Kidney capillary endothelial cell (primary cell): ENCODE results near the gene GRM3.

Source experiments
- DNase-seq: peaks from one replicate; pipeline ENCODE4 v3.0.0-alpha.2; 2018; ENCODE audit warnings: low spot score

The GRM3 gene

DNA sequence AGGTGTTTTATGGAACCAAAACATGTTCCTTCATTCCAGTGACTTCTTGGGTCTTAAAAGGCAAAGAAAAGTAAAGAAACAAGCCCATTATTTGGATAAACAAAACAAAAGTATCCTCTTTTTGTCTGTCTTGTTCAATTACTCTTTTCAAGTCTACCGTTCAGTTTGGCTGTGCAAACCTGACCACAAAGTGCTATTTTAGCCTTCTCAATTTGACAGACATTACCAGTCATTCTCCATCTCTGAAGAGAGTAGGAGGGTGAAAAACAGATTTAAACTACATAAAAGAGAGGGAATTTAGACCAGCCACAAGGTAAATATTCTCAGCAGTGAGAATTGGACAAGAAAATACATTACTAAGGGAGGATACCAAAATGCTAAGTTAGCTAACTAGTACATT lies 145.2 kb downstream of the GRM3 start:
- no peak for DNase-seq

DNA sequence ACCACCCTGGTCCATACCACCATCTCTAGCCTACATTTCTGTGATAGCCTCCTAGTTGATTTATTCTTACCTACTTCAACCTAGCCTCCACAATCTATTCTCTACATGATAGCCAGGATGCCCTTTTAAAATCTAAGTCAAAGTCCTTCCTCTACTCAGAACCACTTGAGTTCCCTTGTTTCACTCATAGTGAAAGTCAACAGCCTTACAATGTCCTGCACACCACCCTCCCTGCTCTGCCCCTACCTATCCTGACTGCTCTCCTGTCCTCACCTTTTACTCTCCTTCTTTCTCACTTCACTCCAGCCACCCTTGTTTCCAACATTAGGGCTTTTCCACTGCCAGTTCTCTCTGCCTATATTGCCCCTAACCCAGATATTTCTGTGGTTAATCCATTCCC lies 146.7 kb downstream of the GRM3 start:
- DNase-seq: no peak

DNA sequence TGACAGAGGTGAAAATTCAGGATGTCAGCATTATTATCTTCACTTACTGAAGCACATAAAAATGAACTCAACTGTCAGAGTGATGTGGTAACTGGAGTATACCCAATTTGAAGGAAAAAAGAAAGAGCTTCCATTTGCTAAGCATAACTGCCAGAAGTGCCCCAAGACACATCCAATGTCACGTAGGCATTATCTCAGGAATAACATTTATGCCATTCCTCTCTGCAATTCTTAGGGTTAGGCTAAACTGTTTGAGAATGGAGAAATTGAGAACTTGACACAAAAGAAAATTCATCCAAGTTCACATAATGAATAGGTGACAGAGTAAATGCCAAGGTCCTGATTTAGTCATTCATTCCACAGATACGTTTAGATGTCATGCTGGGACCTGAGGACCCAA lies 148.6 kb downstream of the GRM3 start:
- no peak for DNase-seq

GRCh38 chr7:86793136-86793535 lies 149.4 kb downstream of the GRM3 start:
- no peak for DNase-seq

GRCh38 chr7:86814661-86815379 lies 171.1 kb downstream of the GRM3 start:
- peak; percentile 1 for DNase-seq

DNA sequence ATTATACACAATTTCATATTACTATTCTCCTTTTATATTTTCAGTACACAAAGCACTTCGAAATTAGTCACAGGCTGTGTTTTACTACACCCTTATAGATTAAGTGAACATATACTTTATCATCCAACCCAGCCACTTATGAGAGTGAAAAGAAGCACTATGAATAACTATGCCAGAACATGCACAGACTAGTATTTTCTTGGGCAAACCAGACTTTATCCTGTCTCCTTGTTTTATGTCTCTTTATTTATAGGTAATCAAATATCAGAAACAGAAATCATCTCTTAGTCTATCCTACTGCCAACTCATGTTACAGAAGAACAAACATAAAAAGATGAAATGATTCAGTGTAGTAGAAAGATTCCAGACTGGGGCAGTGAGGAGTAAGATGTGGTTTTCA lies 171.8 kb downstream of the GRM3 start:
- no peak for DNase-seq

- DNase-seq: no peak
Observed at GRCh38 chr7:86818903-86819302, 175.2 kb downstream of the GRM3 start.

GRCh38 chr7:86823769-86824168 lies 180.1 kb downstream of the GRM3 start:
- DNase-seq: no peak

DNA sequence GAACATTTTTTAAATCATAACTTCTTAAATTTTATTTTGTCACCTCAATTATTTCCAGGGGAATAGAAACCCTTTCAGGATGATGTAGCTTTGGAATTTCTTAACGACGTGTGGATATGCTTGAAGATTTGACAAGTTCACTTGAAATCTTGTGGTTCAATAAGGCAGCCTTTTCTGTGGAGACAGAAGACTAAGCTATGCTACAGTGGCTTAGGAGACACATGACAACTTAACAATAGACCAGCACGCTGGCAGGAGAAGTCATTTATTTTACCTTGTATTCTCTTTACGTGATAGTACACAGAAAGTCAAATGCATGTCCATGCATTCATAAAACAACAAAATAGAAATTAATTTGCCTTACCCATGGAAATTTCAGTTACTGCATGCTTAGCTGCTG lies 181.6 kb downstream of the GRM3 start:
- no peak for DNase-seq

DNA sequence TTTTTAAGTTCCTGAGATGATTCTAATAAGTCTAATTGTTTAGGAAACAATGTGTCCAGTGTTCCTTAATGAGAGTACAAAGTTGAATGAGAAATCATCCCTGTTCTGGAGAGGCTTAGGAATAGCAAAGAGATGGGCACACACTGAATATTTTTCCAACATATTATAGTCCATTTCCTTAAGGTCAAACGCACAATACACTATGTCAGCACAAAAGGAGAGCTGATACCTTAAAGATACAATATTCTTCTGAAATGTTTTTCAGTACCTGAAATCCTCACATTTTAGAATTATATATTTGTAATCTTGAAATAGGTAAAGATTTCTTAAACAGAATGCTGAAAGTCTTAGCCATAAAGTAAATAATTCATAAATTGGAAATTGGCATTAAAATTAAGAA lies 183.2 kb downstream of the GRM3 start:
- no peak for DNase-seq

- no peak for DNase-seq
Observed at GRCh38 chr7:86833360-86833759, 189.7 kb downstream of the GRM3 start.

DNA sequence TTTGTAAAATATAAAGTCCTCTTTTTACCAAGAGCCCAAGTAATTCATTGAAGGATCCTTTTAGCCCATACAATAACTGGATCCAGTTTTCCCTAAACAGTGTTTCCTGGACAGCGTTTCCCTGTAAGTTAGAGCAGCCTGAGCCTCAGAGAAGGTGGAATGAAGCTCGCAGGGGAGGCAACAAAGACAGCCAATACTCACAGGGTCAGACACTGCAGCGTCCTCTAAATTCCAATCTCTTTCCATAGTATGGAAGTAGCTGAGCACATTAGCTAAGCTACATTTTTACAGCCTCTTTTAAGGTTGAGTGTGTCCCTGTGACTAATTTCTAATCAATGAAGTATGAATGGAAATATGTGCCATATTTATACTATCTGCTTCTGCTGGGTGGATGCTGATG lies 193.5 kb downstream of the GRM3 start:
- no peak for DNase-seq

DNA sequence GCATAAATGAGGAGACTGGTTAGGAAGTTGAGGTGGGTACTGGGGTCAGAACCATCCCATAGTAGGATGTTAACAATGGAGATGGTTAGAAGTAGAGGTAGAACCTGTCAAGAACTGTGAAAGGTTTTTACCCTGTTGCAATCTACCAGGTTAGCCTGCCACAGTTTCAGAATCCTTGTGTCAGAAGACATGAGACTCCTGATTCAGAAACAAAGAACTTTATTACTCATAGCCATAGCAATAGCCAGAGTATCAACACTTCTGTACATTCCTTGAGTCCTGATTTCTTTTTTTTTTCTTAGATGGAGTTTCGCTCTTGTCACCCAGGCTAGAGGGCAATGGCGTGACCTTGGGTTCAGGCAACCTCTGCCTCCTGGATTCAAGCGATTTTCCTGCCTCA lies 200.9 kb downstream of the GRM3 start:
- DNase-seq: no peak

GRCh38 chr7:86846494-86847190 lies 202.9 kb downstream of the GRM3 start:
- no peak for DNase-seq

- DNase-seq: no peak
Observed at GRCh38 chr7:86848226-86848625, 204.5 kb downstream of the GRM3 start.

DNA sequence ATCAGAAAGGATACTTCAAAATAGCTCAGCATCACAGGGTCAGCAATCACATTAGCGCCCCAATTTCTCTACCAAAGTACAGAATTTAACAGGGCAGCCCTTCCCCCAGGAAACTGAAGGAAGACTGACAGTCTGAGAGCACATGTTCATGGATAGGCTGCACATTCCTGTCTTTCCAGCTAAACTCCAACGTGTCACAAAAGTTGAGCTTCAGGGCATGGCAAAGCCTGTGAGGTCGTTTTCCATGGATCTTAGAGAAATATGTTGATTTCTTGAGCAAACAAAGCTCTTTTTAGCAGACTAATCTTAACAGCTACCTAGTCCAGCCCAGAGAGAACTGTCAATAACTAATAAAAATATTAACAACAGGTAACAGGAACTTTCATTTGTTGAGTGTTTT lies 207.9 kb downstream of the GRM3 start:
- no peak for DNase-seq

- DNase-seq: no peak
Observed at GRCh38 chr7:86863452-86863851, 219.7 kb downstream of the GRM3 start.

DNA sequence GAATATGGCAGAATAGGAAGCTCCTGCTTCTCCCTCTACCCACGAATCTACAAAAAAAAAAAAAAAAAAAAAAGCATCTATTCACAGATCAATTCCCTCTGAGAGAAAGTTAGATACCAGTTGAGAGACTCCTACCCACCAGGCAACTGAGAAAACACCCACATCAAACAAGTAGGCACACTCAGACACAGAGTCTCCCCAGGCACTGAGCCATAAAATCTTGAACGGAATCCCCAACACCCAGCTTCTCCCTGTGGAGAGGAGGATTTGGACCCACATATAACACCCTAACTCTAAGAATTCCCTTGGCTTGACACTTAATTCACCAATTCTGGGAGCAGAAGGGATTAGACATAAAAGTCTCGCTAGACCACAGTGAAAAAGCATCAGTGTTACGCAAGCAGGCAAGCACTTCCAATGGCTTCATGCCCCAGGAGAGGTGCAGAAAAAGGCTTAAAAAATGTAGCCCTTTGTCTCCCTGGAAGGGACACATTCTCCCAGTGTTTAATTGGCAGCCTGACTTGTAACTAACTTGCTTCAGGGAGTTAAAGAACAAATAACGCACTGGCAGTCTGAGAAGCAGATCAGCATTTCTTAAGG lies 223.6 kb downstream of the GRM3 start:
- no peak for DNase-seq

DNA sequence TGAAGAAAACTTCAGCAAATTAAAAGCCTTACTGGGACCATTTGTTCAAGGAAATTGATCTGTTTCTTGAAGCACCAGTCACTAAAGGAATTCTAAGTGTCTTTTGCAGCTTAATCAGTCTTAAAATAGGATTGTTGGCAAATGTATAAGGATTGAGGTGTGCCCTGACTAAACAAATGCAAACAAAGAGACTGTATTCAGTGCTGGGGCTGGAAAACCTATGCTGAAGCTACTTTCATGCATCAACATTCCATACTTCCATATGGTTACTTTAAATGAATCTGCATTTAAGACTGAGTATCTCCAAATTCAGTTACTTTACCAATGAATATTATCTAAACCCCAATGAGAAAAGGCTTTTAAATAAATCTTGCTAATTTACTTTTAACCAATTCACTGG lies 232.4 kb downstream of the GRM3 start:
- DNase-seq: no peak

DNA sequence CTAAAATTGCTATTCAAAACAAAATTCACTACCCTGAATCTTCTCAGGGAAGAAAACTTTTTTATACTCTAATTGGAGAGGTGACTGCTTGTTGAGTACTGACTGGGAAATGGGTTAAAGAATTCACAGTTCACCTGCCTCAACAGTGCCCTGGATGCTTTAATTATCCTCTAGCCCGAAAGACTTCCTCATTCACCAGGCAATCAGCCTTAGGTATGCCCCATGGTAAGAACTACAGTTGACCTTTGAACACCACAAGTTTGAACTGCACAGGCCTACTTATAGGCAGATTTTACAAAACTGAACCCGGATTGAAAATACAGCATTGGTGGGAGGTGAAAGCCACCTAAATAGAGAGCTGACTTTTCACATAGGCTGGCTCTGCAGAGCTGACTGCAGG lies 240.4 kb downstream of the GRM3 start:
- DNase-seq: no peak

- no peak for DNase-seq
Observed at GRCh38 chr7:86889501-86889900, 245.8 kb downstream of the GRM3 start.

- no peak for DNase-seq
Observed at GRCh38 chr7:86898171-86898570, 254.5 kb downstream of the GRM3 start.

DNA sequence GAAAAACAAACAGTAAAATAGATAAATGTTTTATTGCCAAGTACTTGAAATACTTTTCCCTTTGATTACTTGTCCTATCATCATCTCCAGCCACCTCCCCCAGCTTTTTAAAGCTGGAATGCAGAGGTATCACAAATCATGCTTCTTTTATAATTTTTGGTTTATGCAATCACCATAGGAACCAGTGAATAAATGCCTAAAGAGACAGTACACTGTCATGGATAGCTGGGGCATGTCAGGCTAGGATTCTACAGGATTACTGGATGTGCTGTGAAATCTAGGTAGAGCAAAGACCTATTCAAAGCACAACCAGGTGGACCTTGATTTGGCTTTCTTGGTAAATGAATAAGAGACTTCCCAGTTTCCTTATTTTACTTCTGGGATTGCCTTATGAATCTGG lies 257.2 kb downstream of the GRM3 start:
- no peak for DNase-seq
